Transverse colon (tissue), 4 donors: ENCODE data around the gene SALL1. TPM values are rescaled to one million over a fixed set of nuclear protein-coding genes. Genes with fewer than 3 reads are reported as not detected.

Experiments used
- DNase-seq: peaks from one replicate; pipeline ENCODE4 v3.0.0-alpha.2; 2019
- H3K27ac ChIP-seq, 4 donors: fragments of 200-600 bp; sonication (generic); 2 replicates each; pipeline ENCODE4 v1.5.1; 2016 to 2018; ENCODE audit warnings: inconsistent platforms in 4 of 4
- H3K27me3 ChIP-seq: fragments of 200-600 bp; sonication (generic); 2 replicates; pipeline ENCODE4 v1.5.1; 2017; ENCODE audit warnings: inconsistent platforms
- H3K36me3 ChIP-seq, 4 donors: fragments of 200-600 bp; sonication (generic); 2 replicates each; pipeline ENCODE4 v1.5.1; 2017 to 2019; ENCODE audit warnings: inconsistent platforms in 4 of 4
- H3K4me1 ChIP-seq, 4 donors: fragments of 200-600 bp; sonication (generic); 2 replicates each; pipeline ENCODE4 v1.5.1; 2017 to 2020; ENCODE audit warnings: inconsistent platforms in 4 of 4
- H3K4me3 ChIP-seq, 4 donors: fragments of 200-600 bp; sonication (generic); 1 replicate in 1 of 4; 2 replicates in 3 of 4; pipeline versions ENCODE4 v1.5.1 to v1.6.1; 2017 to 2019; ENCODE audit warnings: inconsistent platforms in 4 of 4
- H3K9me3 ChIP-seq, 2 donors: fragments of 200-600 bp; sonication (generic); 2 replicates each; pipeline ENCODE4 v1.5.1; 2017 to 2019; ENCODE audit warnings: inconsistent platforms in 2 of 2
- EP300 ChIP-seq: sonication (generic); formaldehyde crosslinking; IDR thresholded peaks from one replicate; pipeline ENCODE4 v1.6.1; 2017; ENCODE audit warnings: antibody characterized with exemption, low read depth
- POLR2A ChIP-seq: fragments of 450-650 bp; IDR thresholded peaks from one replicate; pipeline ENCODE4 v1.6.1; 2016; ENCODE audit warnings: antibody characterized with exemption, mild to moderate bottlenecking, moderate library complexity
- POLR2AphosphoS5 ChIP-seq, 3 donors: sonication (generic); formaldehyde crosslinking; IDR thresholded peaks; one replicate each; pipeline ENCODE4 v1.6.1; 2016; ENCODE audit warnings: antibody characterized with exemption in 3 of 3
- WGBS, 2 donors: methylation state at CpG; one replicate each; pipeline ENCODE4 v1.1.5; 2018; ENCODE audit warnings: low coverage in 1 of 2; 5-methylcytosine and 5-hydroxymethylcytosine counted together
- in situ Hi-C, 4 donors: fragments of 200-750 bp; cut with MboI; loops; one replicate each; pipeline versions ENCODE4 v1.15.0 to v1.15.1; 2017; ENCODE audit warnings: low sequenced_read_pairs in 3 of 4, low pct_ligation_motif_present in 1 of 4, low pct_unique_long_range_greater_than_20kb in 1 of 4
- intact Hi-C: fragments of 100-400 bp; cut with DNase I; formaldehyde crosslinking; loops from one replicate; pipeline ENCODE4 v1.15.1; 2023; ENCODE audit warnings: low total_unique reads
- total RNA-seq, 4 donors: library from RNA; depleted of rRNA; stranded (reverse); fragments of >200 nt; gene quantifications; one replicate each; pipeline ENCODE4 v1.1.0, GENCODE V29; 2016
- TF ChIP-seq, protein P1 (sequence below), 5 experiments: fragments of 200-600 bp in 3 of 5; fragments of 450-650 bp in 2 of 5; sonication (generic) in 3 of 5; IDR thresholded peaks; 1 replicate in 2 of 5; 2 replicates in 3 of 5; pipeline ENCODE4 v1.5.1; 2016 to 2017; ENCODE audit warnings: antibody characterized with exemption in 5 of 5, inconsistent platforms in 3 of 5, mild to moderate bottlenecking in 2 of 5, moderate library complexity in 1 of 5

The SALL1 gene
- total RNA-seq, 4 donors from 2014 or later = 0.41 to 2.6 (median 1.6) TPM; not detected in 1

DNA sequence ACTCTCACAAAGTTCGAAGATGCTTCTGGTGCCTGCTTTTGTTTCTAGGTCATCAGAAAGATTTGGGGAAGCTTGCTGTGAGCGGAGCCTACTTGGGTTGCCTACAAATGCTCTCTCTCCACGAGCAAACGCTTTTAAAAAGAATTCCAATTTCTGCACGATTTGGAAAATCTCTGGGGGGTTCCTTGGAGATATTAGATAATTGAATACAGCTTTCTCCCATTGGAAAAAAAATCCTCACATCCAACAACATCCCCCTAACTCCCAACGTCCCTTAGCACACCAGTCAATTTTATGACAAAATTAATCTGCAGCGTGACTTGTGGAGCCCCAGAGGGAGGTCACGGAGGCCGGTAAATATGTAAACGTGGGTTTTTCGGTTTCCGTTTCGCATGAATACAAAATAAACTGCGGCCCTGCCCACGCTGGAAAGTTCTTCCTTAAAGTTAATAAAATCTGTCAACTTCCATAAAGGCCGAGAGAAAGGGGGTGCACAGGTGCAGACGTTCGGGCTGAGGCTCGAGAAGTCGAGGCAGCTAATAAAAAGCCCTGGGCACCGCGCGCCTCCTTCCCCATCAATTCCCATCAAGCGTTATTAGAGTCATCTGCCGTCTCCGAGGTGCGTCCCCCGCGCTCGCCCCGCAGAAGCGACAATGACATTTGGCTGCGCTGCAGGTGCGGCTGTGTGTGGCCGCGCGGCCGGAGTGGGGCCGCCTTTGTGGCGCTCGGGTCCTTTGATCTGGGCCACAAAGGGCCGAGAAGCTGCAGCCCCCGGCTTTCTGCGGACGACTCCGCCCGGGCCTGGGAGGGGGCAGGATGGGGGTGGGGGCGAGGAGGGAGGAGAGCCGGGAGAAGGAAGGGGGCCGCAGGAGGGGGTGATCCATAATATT, 37.6 kb downstream of the SALL1 start:
- Histone ChIP-seq H3K4me3 (no peak overlapping the region), H3K27ac (no peak overlapping the region), H3K36me3 (no peaks in the 10 kb centered on the region), H3K9me3 (no peaks in the 10 kb centered on the region), H3K27me3 (peaks cover 35% of the 10 kb centered on the region), H3K4me1 (peaks cover 0 to 2% (median 0%) of the 10 kb centered on the region in 4 donors)
- DNase-seq = no peak
- in situ Hi-C loops (no loop called here), intact Hi-C loops (no loop called here)
- WGBS, 2 donors = 0 to 14% methylated on average over 1 to 45 of the region's 50 CpGs
- TF ChIP-seq POLR2AphosphoS5 (IDR thresholded peaks at IDR 0.05) (no peak), EP300 (no peak), POLR2A (no peak)
- TF ChIP-seq, protein P1, sequence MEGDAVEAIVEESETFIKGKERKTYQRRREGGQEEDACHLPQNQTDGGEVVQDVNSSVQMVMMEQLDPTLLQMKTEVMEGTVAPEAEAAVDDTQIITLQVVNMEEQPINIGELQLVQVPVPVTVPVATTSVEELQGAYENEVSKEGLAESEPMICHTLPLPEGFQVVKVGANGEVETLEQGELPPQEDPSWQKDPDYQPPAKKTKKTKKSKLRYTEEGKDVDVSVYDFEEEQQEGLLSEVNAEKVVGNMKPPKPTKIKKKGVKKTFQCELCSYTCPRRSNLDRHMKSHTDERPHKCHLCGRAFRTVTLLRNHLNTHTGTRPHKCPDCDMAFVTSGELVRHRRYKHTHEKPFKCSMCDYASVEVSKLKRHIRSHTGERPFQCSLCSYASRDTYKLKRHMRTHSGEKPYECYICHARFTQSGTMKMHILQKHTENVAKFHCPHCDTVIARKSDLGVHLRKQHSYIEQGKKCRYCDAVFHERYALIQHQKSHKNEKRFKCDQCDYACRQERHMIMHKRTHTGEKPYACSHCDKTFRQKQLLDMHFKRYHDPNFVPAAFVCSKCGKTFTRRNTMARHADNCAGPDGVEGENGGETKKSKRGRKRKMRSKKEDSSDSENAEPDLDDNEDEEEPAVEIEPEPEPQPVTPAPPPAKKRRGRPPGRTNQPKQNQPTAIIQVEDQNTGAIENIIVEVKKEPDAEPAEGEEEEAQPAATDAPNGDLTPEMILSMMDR (IDR thresholded peaks at IDR 0.05) = no peak

DNA sequence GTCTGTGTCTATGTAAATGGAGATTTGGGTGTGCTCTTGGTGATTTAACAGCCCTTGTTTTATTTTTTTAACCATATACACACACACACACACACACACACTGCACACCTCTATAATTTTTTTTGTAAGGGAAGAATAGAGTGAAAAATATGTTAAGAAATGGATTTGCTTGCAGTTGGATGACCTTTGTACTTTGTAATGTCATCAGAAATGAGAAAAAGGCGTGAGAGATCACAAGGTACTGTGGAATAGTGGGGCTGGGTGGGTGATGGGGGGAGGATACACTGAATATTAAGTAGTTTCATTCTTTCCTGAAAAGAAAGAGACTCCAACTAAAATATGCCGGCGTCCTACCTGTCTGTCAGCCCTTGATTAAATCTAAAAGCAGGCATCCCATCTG, 38.7 kb downstream of the SALL1 start:
- in situ Hi-C loops = no loop called here
- Histone ChIP-seq H3K36me3 (no peaks in the 10 kb centered on the region), H3K27me3 (peaks cover 35% of the 10 kb centered on the region), H3K4me1 (peaks cover 0 to 2% (median 0%) of the 10 kb centered on the region in 4 donors), H3K27ac (no peak overlapping the region), H3K4me3 (no peak overlapping the region), H3K9me3 (no peaks in the 10 kb centered on the region)
- DNase-seq = no peak
- 55 to 57% methylated on average over 3 of the region's 3 CpGs for WGBS, 2 donors
- TF ChIP-seq POLR2AphosphoS5 (IDR thresholded peaks at IDR 0.05) (no peak), EP300 (no peak), POLR2A (no peak)
- TF ChIP-seq, protein P1 (IDR thresholded peaks at IDR 0.05) = no peak
- intact Hi-C loops = no loop called here

DNA sequence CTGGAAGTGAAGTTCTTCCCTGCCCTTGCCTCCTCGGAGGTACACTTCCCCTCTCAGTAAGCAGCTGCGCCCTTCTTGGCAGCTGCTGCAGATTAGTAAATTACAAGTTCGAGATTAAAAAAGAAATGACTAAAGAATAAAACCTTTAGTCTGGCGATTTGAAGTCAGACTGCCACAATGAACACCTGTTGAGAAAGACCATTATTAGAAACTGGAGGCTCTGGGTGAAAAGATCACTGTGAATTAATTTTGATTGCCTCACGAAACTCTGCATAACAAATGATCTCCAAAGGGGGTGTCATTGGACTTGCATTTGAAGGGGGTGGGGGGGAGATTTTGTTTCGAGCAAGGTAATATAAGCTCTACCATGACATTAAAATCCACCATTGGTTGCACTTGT, 39.3 kb downstream of the SALL1 start:
- in situ Hi-C loops (no loop called here), intact Hi-C loops (no loop called here)
- H3K9me3 ChIP-seq = no peaks in the 10 kb centered on the region
- WGBS, 2 donors = 19 to 39% methylated on average over 6 of the region's 6 CpGs
- no peak overlapping the region for H3K4me3 ChIP-seq
- TF ChIP-seq, protein P1 (IDR thresholded peaks at IDR 0.05) = no peak
- TF ChIP-seq EP300 (no peak), POLR2A (no peak), POLR2AphosphoS5 (IDR thresholded peaks at IDR 0.05) (no peak)
- H3K4me1 ChIP-seq = peaks cover 0 to 2% (median 0%) of the 10 kb centered on the region in 4 donors
- no peaks in the 10 kb centered on the region for H3K36me3 ChIP-seq
- no peak for DNase-seq
- H3K27me3 ChIP-seq = peaks cover 35% of the 10 kb centered on the region
- no peak overlapping the region for H3K27ac ChIP-seq

DNA sequence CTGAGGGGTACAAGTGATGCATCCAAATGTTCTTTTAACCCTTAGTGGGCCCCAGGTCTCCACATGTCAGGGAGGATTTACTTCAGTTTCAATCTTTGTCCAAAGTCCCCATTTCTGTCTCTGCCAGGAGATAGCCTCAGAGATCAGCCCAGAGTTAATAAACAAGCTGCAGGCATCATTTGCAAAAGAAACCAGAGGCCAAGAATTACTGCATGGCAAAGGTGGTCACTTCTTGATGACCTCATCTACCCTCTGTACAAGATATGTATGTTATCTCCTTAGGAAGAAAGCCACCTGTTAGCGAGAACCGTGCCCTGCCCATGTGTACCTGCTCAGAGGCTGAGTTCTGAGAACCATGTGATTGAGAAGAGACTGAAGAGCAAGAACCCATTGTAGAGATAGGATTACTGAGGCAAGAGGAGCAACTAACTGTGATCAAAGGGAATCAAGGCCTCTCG, 40.3 kb downstream of the SALL1 start:
- TF ChIP-seq EP300 (no peak), POLR2AphosphoS5 (IDR thresholded peaks at IDR 0.05) (no peak), POLR2A (no peak)
- TF ChIP-seq, protein P1 (IDR thresholded peaks at IDR 0.05) = no peak
- Histone ChIP-seq H3K27me3 (peaks cover 31% of the 10 kb centered on the region), H3K4me1 (peaks cover 0 to 2% (median 0%) of the 10 kb centered on the region in 4 donors), H3K27ac (no peak overlapping the region), H3K36me3 (no peaks in the 10 kb centered on the region), H3K9me3 (no peaks in the 10 kb centered on the region), H3K4me3 (no peak overlapping the region)
- 83% methylated on average over 3 of the region's 3 CpGs; no CpG with 5 or more reads in 1 of the 2 donors for WGBS, 2 donors
- no peak for DNase-seq
- intact Hi-C loops (no loop called here), in situ Hi-C loops (no loop called here)
